ENCODE data around the gene MAP3K7. TPM values are rescaled to one million over a fixed set of nuclear protein-coding genes. Genes with fewer than 3 reads are reported as not detected.

The MAP3K7 gene
- total and polyA plus RNA-seq, 2 of the 8 experiments (the other 6 are each of a cell fraction or from before 2014, with no cell fraction given) = 27.3 to 34.8 TPM

DNA sequence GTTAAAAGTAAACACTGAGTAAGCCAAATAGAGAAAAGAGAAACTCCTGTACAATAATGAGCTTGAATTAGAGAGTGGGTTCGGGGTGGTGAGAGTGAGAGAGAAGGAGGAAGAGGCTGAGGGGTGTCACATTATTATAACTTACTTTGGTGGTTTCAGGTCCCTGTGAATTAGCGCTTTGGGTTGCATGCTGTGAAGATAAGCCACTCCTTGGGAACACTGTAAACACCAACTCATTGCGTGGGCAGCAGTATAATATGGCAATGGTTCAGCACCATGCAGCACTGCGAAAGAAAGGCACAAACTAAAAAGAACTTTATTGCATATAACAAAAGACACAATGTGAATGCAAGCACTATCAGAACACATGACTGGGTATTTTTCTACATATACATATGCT lies 26.9 kb downstream of the MAP3K7 start (continued):
- TF ChIP-seq, protein P1, sequence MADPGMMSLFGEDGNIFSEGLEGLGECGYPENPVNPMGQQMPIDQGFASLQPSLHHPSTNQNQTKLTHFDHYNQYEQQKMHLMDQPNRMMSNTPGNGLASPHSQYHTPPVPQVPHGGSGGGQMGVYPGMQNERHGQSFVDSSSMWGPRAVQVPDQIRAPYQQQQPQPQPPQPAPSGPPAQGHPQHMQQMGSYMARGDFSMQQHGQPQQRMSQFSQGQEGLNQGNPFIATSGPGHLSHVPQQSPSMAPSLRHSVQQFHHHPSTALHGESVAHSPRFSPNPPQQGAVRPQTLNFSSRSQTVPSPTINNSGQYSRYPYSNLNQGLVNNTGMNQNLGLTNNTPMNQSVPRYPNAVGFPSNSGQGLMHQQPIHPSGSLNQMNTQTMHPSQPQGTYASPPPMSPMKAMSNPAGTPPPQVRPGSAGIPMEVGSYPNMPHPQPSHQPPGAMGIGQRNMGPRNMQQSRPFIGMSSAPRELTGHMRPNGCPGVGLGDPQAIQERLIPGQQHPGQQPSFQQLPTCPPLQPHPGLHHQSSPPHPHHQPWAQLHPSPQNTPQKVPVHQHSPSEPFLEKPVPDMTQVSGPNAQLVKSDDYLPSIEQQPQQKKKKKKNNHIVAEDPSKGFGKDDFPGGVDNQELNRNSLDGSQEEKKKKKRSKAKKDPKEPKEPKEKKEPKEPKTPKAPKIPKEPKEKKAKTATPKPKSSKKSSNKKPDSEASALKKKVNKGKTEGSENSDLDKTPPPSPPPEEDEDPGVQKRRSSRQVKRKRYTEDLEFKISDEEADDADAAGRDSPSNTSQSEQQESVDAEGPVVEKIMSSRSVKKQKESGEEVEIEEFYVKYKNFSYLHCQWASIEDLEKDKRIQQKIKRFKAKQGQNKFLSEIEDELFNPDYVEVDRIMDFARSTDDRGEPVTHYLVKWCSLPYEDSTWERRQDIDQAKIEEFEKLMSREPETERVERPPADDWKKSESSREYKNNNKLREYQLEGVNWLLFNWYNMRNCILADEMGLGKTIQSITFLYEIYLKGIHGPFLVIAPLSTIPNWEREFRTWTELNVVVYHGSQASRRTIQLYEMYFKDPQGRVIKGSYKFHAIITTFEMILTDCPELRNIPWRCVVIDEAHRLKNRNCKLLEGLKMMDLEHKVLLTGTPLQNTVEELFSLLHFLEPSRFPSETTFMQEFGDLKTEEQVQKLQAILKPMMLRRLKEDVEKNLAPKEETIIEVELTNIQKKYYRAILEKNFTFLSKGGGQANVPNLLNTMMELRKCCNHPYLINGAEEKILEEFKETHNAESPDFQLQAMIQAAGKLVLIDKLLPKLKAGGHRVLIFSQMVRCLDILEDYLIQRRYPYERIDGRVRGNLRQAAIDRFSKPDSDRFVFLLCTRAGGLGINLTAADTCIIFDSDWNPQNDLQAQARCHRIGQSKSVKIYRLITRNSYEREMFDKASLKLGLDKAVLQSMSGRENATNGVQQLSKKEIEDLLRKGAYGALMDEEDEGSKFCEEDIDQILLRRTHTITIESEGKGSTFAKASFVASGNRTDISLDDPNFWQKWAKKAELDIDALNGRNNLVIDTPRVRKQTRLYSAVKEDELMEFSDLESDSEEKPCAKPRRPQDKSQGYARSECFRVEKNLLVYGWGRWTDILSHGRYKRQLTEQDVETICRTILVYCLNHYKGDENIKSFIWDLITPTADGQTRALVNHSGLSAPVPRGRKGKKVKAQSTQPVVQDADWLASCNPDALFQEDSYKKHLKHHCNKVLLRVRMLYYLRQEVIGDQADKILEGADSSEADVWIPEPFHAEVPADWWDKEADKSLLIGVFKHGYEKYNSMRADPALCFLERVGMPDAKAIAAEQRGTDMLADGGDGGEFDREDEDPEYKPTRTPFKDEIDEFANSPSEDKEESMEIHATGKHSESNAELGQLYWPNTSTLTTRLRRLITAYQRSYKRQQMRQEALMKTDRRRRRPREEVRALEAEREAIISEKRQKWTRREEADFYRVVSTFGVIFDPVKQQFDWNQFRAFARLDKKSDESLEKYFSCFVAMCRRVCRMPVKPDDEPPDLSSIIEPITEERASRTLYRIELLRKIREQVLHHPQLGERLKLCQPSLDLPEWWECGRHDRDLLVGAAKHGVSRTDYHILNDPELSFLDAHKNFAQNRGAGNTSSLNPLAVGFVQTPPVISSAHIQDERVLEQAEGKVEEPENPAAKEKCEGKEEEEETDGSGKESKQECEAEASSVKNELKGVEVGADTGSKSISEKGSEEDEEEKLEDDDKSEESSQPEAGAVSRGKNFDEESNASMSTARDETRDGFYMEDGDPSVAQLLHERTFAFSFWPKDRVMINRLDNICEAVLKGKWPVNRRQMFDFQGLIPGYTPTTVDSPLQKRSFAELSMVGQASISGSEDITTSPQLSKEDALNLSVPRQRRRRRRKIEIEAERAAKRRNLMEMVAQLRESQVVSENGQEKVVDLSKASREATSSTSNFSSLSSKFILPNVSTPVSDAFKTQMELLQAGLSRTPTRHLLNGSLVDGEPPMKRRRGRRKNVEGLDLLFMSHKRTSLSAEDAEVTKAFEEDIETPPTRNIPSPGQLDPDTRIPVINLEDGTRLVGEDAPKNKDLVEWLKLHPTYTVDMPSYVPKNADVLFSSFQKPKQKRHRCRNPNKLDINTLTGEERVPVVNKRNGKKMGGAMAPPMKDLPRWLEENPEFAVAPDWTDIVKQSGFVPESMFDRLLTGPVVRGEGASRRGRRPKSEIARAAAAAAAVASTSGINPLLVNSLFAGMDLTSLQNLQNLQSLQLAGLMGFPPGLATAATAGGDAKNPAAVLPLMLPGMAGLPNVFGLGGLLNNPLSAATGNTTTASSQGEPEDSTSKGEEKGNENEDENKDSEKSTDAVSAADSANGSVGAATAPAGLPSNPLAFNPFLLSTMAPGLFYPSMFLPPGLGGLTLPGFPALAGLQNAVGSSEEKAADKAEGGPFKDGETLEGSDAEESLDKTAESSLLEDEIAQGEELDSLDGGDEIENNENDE (IDR thresholded peaks at IDR 0.05; ENCODE audit: insufficient replicate concordance, low read length) = no peak
- TF ChIP-seq RBBP5 (IDR thresholded peaks at IDR 0.05; ENCODE audit: borderline replicate concordance, low read depth, low read length) (no peak), TEAD4 (IDR thresholded peaks at IDR 0.05; ENCODE audit: low read depth, low read length) (no peak)
- TF ChIP-seq, protein P2, sequence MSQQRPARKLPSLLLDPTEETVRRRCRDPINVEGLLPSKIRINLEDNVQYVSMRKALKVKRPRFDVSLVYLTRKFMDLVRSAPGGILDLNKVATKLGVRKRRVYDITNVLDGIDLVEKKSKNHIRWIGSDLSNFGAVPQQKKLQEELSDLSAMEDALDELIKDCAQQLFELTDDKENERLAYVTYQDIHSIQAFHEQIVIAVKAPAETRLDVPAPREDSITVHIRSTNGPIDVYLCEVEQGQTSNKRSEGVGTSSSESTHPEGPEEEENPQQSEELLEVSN (IDR thresholded peaks at IDR 0.05) = no peak

Measured in H1 (cell line).